Hematopoietic multipotent progenitor cell treated with erythropoietin and hydrocortisone succinate and interleukin-3 and kit ligand, for 17 days (in vitro differentiated cells): ENCODE data around the gene COPB2.

Source experiments
- DNase-seq: peaks from one replicate; pipeline ENCODE4 v3.0.0-alpha.2; 2015; ENCODE audit warnings: low spot score

COPB2 gene

DNA sequence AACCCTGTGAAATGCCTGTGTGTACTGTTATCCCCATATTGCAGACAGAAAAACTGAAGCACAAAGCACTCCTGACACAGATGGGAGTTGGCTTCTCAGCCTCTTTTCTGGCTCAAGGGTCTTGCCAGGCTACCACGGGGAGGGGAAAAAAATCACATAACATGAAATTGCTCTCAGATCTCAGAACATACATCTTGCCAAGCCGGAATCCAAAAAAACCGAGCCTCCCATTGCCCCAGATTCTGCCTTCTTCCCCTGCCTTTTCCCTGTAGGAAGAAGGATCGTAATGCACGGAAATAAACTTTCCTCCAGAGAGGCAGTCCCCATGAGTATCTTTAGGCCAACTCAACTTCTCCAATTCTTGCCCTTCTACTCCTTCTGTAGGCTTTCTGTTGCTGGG lies 62.2 kb downstream of the COPB2 start:
- DNase-seq, result no peak

DNA sequence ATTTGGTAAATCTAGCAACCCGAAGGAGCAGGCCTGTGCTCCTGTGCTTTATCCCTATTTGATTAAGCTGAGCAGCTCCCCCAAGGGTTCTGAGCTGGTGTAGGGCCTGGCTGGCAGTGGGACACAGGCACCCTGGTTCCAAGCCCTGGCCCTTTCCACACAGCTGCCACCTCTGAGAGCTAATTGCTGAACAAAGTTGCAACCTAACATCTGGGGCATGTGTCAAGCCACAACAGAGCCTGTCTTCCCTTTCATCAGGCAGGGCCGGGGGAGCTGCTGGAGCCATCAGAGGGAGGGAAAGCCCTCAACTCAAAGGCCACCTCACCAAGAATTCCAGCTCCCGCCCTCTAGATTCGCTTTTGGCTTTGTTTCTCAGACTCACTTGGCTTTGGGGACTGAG lies 62.7 kb downstream of the COPB2 start:
- DNase-seq, result no peak

DNA sequence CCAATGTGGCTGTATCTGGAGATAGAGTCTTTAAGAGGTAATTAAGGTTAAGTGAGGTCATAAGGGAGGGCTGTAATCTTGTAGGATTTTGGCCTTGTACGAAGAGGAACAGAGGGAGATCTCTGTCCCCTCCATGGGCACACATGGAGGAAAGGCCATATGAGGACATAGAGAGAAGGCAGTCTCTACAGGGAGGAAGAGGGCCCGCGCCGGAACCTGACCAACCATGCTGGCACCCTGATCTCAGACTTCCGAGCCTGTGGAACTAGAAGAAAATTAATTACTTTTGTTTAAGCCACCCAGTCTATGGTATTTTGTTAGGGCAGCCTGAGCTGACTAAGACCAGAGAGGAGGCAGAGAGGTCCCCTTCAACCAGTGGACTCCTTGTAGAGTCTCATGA lies 63.3 kb downstream of the COPB2 start:
- DNase-seq, result no peak

DNA sequence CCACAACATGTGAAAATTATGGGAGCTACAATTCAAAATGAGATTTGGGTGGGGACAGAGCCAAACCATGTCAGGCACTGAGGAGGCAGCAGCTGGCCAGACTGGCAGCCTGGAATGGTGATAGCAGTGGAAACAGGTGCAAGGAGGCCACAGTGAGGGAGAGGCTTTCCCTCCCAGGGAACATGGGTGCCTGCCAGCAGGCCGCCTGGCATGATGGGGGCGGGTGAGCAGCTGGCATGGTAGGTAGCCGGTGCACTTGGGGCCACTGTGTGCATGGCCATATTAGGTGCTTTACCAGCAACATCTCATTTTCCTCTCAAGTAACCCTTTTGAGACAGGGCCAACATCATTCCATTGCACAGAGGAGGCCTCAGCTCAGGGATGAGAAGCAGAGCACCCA lies 63.9 kb downstream of the COPB2 start:
- DNase-seq, result no peak

DNA sequence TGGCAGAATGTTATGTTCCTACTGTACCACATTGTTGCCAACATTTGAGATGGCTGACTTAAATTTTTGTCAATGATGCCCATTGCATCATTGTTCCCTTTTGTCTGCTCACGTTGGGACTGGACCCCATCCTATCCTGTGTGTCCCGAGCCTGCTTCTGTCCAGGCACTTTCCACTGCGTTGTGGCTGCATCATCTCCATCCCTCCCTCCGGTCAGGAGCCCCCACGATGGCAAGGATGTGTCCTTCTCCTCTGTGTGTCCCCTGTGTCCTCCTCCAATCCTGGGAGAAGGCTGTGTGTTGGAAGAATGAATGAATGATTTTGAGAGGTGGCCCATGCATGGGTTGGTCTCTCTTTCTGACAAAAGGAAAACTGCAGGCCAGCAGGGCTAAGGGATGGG lies 65.0 kb downstream of the COPB2 start:
- DNase-seq, result no peak

DNA sequence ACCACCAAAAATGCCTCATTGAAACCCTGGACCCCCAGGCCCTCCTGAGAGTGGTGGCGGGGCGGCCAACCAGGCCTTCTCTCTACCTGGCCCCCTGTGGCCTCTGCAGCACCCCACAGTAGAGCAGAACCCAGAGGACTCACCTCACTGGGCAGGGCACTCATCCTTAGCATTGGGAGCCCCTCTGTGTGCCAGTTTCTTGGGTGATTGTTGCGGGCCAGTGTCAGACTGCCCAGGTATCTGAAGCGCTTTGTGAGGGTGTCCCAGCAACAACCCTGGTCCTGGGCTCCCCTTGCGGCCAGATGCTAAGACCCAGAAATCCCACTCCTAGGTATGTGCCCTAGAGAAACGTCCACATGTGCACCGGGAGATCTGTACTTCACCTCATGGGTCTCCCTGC lies 66.3 kb downstream of the COPB2 start:
- DNase-seq, result no peak

DNA sequence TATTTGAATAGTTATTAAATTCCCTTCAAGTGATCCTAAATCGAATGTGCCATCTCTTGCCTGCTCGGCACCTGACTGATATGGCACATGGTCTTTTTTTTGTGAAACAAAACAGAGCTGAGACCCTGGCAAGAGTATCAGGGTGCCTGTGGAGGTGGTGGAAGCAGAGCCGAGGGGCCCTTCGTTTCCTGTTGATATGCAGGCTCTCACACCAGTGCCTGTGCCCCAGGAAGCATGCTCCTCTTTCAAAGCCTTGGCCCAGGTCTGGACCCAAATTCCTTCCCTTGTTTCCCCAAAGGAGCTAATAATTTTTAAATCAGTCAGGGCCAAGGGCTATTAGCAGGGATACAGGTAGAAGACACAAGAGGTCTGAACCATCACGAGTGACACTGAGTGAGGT lies 67.1 kb downstream of the COPB2 start:
- no peak for DNase-seq

DNA sequence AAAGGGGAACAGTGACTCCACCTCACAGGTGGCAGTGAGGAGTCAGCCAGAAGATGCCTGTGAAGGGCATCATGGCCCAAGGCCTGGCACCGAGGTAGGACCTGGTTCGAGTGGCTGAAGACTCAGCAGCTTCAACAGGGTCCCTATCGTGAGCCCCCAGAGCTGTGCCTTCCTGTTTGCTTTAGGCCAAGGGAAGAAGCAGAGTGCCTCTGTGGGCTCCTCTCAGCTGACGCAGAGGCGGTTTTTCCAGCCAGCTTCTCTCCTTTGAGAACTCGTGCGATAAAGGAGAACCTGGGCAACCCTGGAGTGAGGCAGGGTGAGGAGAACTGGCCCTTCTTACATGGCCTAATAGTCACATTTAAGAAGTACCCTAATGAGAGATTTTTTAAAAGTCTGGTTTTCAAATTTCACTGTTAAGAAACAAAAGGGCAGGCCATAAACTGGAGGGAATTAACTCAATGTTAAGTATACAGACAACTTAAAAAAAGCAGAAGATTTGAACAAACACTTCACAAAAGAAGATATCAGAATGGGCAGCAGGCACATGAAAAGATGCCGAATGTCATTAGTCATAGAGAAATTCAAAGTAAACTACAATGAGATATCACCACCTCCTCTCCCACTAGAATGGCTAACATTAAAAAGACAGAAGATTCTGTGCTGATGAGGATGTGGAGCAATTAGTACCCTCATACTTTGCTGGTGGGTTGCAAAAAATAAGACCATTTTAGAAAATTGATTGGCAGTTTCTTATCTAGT lies 68.7 kb downstream of the COPB2 start:
- no peak for DNase-seq

DNA sequence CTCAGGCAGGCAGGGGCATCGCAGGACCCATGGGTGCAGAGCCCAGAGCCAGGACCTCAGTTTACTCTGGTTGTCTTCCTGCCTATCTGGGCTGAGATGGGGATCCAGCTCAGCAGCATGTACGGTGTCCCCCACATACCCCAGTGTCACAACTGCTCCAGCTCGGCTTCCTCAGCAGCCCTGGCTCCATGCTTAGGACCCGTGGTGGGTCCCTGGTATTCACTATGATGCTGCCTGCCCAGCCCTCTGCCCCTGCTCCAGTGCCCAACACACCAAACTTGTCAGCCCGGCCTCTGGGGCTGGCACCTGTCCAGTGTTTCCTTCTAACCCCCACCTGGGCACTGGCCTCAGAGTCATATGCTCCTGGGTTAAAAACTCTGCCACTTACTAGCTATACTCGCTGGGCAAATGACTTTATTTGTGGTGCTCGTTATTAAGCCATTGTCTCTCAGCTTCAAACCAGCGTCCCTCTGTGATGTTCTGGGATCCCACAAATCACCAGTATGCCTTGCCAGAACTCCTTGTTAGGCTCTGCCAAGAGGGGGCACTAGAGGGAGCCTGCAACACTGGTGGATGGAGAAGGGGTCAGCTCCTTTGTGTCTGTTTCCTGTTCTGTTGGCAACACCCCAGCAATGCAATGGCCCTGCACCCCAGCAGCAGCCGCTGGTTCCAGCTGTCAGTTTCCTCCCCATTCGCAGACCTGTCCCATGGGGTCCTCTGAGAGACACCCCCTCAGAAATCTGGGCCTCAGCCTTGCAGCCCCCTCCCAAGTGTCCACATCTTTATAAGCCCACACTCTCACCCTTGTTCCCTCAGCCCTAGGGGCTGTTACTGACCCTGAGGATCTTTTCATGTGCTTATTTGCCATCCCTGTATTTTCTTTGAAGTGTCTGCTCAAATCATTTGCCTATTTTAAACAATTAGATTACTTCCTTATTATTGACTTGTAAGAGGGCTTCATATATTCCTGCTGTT lies 69.7 kb downstream of the COPB2 start:
- no peak for DNase-seq

DNA sequence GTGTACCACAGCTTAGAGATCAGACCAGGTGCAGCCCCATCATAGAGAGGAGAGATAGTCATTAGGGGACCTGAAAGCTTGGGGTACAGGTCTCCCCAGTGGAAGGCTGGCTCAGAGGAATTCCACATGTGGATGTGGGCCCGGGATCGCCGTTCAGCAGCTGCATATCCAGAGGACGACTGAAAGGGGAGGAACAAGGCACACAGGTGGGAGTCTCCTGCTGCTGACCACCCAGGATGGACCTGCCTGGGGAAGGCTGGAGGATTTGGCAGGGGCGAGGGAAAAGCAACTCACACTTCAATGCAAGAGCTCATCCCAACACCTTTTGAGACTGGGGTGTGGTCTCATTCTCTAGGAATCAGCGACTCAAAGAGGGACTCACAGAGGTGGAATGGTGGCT lies 70.6 kb downstream of the COPB2 start:
- DNase-seq, result no peak

DNA sequence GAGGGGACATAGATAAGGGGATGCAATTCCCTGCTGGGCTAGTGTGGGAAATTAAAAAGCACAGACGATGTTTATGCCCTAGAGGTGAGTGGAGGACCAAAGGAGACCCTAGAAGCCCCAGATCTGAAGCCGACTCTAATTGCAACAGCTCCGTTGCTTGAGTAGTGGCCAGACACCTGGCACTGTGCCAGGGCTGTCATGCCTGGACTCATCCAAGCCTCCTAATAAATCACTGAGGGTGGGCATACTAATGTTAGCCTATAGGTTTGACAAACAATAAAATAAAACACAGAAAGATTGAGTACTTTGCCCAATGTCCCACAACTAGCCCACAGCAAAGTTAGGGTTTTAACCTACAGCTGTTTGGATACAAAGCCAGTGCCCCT lies 71.0 kb downstream of the COPB2 start:
- DNase-seq, result no peak

DNA sequence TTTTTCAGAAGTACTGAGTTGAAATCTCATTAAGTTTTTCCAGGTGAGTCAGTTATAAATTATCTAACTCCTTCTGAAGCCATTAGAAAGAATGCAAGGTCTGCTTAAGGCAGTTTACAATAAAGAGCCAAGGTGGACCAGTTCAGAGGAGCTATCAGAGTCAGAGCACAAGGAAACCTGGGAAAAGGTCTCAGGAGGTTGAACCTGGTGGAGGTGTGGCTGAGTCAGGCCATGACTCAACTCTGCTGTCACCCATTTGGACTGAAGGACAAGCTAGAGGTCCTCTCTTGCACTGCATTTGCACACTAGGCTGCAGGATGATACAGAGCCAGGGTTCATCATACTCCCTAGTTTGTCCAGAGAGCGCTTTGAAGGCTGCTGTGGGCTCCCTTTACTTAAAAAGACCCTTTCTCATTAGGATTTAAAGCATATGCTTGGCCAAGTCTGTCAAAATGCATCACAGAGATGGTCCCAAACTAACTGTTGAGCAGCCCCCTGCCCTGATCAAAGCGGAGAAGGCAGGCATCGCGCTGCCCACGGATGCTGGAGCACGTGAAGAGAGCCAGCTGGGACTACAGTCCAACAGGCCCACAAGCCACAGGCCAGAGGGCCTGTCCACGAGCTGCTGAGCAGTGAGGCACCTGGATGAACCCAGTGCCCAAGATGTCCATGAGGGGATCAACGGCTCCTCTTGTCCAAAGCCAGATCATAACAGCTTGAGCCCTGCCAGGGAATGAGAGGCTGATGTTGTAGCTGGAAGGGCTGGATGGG lies 71.6 kb downstream of the COPB2 start:
- no peak for DNase-seq

DNA sequence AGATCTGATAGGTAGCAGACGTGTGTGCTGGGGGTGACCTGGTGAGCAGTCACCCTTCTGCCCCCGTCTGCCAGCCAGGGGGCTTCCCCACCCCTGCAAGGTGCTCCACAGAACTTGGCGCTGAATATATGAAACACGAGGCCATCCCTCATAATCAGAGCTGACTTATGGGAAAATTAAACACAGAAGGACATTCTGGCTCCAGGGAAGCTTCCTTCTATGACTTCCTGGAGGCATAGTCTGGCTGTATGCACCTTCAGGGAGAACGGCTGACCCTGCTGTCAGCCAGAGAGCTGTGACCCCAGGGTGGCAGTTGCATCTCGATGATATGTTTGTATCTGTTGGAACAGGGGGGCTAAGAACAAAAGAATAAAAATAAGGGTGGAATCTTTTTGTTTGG lies 72.2 kb downstream of the COPB2 start:
- DNase-seq, result no peak

DNA sequence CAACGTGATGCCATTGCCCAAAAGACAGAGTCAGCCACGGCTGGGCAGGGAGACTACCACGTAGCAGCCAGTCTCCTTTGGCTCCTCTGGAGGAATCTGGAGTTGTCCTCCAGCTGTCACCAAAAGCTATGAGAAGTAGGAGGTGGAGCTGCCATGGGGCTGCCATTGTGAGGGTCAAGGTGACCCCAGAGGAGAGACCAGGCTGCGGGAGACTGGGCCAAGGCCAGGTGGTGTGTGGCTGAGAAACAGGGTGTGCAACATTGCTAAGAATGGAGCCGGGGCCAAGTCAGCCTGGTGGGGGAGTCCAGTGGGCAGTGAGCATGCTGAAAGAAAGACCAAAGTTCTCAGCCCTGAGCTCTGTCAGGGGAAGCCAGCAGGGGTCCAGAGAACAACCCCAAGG lies 75.5 kb downstream of the COPB2 start:
- DNase-seq, result no peak

DNA sequence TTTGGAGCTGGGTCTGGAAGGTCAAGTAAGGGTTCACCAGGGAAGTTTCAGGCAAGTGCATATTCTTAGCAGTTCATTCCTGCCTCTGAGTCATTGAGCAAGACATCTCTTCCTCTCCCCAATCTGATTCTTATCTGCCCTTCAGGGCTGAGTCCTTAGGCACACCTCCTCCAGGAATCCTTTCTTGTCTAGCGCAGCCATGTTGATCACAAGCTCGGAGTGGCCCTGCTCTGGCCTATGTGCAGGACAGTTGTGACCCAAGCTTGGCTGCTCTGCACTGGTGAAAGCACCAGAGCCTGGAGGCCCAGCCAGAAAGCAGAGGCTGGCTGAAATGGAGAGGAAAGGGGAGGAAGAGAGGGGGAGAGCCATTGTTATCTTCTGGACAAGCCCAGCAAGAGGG lies 76.5 kb downstream of the COPB2 start:
- DNase-seq, result no peak

DNA sequence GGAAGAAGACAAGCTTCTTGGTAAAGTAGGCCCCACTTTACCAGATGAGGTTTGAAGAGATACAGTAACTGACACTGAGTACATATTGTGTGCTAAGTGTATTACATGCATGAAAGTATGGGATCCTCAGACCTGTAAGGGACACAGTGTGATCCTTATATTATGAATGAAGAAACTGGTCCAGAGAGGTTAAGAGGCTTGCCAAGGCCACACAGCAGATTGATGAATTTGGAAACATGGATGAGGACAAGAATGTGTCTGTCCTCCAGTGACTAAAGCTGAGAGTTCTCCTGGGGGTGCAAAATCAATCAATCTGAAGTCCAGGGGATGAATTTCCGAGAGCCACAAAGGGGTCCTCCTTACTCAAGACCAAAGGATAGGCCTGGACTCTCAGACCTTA lies 77.0 kb downstream of the COPB2 start:
- no peak for DNase-seq

DNA sequence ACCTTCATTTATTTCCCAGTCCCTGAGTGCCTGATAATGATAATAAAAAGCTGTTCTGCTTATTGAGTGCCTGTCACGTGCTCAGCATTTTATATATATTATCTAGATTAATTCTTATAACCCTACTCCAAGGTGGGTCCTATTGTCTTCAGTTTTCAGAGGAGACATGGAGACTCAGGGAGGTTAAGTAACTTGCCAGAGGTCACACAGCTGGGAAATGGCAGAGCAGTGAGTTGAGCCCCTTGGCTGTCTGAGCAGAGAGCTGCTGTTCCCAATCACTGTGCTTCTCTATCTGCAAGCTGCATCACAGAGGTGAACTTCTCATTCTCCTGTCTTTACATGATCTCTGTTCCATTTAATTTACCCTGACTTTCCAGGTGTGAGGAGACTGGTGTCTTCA lies 77.9 kb downstream of the COPB2 start:
- no peak for DNase-seq

DNA sequence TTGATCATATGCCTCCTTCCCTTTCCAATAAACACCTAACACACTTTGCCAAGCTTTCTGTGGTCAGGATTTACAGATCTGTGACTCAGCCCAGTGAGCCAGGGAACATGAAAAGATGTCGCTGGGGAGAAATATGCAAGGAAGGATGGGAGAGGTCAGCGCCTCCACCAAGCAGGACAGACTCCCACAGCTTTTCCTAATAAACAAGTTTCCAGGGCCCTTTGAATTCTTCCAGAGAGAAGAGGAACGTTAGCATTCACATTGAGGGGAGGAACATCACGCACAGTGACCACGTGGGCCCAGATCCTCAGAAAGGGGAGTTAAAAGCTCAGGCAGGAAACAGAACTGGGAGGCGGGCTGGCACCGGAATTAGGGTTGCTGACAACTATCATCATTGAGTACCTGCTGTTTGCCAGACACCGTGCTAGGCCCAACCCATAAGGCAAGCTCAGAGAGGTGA lies 78.9 kb downstream of the COPB2 start:
- no peak for DNase-seq

DNA sequence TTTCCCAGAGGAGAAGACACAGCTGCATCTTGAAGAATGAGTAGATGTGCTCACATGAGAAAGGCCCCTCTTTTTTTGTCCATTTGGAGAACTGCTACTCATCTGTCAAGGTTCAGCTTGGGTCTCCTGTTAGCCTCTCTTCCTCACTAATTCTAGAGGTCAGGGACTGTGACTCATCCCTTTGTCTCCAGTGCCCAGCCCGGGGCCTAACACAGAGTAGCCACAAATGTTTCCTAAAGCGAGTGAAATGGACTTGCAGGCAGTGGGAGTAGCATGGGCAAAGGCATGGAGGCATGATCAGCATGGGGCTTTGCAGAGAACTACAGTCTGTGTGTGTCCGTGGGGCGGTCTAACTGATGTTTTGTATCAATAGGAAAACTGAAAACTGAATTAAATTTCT lies 79.6 kb downstream of the COPB2 start:
- no peak for DNase-seq

DNA sequence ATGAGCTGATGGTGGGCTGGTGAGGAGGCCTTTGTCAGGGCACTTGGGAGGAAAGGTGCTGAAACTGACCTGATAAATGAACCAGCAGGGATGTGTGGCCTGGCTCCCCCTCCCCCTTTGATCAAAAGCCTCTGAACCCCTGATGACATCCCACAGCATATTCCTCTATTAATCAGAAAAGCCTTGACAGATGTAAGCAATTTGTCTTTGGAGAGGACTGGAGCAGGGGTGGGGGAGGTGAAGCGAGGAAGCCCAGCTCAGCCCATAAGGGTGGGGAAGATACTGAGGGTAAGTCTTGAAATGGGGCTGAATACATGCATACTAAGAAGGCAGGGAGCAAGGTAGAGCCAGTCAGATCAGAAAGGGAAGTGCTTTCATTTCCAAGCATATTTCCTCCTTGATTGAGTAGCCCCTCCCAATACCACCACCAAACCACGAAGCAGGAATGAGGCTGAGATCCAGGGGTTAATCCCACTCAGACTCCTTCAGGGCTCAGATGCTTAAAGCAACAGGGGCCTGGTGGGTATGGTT lies 80.3 kb downstream of the COPB2 start:
- DNase-seq, result no peak

DNA sequence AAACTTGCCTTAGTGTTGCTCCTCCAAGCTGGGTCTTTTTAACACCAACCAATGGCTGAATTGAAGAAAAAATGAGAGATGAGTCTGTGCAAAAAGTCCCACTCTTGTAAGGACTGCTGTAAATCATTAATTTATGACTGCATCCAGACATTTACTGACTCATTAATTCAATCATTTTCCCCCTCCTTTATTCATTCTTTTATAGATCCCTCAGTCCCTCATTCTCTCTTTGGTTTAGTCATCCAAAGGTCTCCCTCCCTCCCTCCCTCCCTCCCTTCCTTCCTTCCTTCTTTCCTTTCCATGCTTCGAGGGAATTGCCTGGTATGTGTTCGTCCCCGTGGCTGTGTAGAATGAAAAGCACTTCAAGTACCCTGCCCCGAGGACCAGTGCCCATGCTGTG lies 80.9 kb downstream of the COPB2 start:
- DNase-seq, result no peak
